AG04449 (cell line): ENCODE measurements around the gene IRAK1.

Experiments
- CTCF ChIA-PET: fragments of 350-600 bp; formaldehyde crosslinking; extraction: SDS; loops from one replicate; lab custom pipeline; 2021; ENCODE audit warnings: antibody characterized with exemption; lab: Yijun Ruan, JAX
- POLR2A ChIA-PET: fragments of 400-600, 350-600 bp; formaldehyde crosslinking; extraction: SDS; loops from one replicate; lab custom pipeline; 2020; ENCODE audit warnings: antibody characterized with exemption, inconsistent platforms; lab: Yijun Ruan, JAX
- DNase-seq: peaks from one replicate; pipeline ENCODE4 v3.0.0-alpha.2; 2010; ENCODE audit warnings: low read depth, low spot score
- H3K4me3 ChIP-seq: 2 replicates; pipeline ENCODE4 v1.5.1; 2011; ENCODE audit warnings: low read depth, mild to moderate bottlenecking, control low read depth, low read length
- CTCF ChIP-seq: IDR thresholded peaks from one replicate; pipeline ENCODE4 v1.5.1; 2011; ENCODE audit warnings: mild to moderate bottlenecking, moderate library complexity, low read length, control low read depth, inconsistent platforms; ENCODE audit not compliant: insufficient read depth; ENCODE audit errors: missing control alignments

The IRAK1 gene

GRCh38 chrX:154017766-154018517 is 1.8 kb downstream of the IRAK1 start:
- H3K4me3 ChIP-seq: peak overlapping the region; percentile 62
- ChIA-PET CTCF (no interaction called here), POLR2A (no interaction called here)
- no peak for DNase-seq
- no peak for TF ChIP-seq CTCF

- POLR2A ChIA-PET: no interaction called here
- no peak overlapping the region for H3K4me3 ChIP-seq
- no peak for TF ChIP-seq CTCF
- DNase-seq: no peak
- CTCF ChIA-PET: interaction anchor here (0.8 to 1.5 kb wide), 2 partner anchors 10 to 32 kb away, joined by 3 to 5 read pairs; no protein-coding TSS in a partner anchor
Observed at GRCh38 chrX:154016366-154017076, 3.2 kb downstream of the IRAK1 start.

- no peak for DNase-seq
- ChIA-PET CTCF (interaction anchor here (0.8 to 1.5 kb wide), 2 partner anchors 11 to 32 kb away, joined by 3 to 5 read pairs; no protein-coding TSS in a partner anchor), POLR2A (no interaction called here)
- no peak overlapping the region for H3K4me3 ChIP-seq
- TF ChIP-seq CTCF: no peak
Observed at GRCh38 chrX:154015581-154016264, 4.0 kb downstream of the IRAK1 start.

- ChIA-PET CTCF (interaction anchor here (0.6 to 2.7 kb wide), 11 partner anchors 9 to 359 kb away, joined by 3 to 19 read pairs (median 5); no protein-coding TSS in a partner anchor), POLR2A (no interaction called here)
- TF ChIP-seq CTCF: no peak
Observed at GRCh38 chrX:154014429-154015380, 5.0 kb downstream of the IRAK1 start.

GRCh38 chrX:154013614-154014360 is 5.9 kb downstream of the IRAK1 start:
- TF ChIP-seq CTCF: peak; percentile 75
- no peak overlapping the region for H3K4me3 ChIP-seq
- DNase-seq: no peak
- POLR2A ChIA-PET: no interaction called here
- CTCF ChIA-PET: interaction anchor here (0.6 to 2.7 kb wide), 23 partner anchors 8 to 359 kb away, joined by 3 to 19 read pairs (median 4); no protein-coding TSS in a partner anchor

More at GRCh38 chrX:154014429-154015380, 5.0 kb downstream of the IRAK1 start:
- no peak overlapping the region for H3K4me3 ChIP-seq
- DNase-seq: no peak
